Measurements from ENCODE around the gene PRRT2. TPM values are rescaled to one million over a fixed set of nuclear protein-coding genes. Genes with fewer than 3 reads are reported as not detected.

The PRRT2 gene
- total RNA-seq, 2 experiments from 2014 or later, result 2.2 to 2.3 TPM

DNA sequence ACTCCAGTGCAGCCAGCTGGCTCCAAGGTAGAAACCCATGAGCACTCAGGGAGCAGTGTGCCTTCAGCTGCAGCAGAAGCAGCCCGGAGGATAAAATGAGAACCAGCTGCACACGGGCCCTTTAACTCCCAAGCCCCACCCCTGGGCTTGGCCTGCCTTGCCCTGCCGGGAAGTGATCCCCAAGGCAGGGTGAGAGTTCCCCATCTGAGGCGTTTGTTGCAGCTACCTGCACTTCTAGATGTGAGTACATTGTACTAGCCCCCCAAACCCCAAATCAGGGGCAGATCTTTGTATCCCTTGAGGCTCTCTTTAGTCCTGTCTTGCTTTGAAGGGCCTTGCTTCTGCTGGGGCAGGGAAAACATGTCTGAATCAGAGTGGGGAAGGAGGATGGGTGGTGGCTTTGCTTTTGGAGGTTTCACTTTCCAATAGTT lies 8.3 kb downstream of the PRRT2 start, which contains the start of gene MVP:
MVP (plus strand) TSS at position 192 of the 431 bp plus-strand sequence. CDS start 10,088 bp downstream, outside the sequence.
- H3K4me1 ChIP-seq (ENCODE audit: insufficient read depth, low read length), result peaks cover 93% of the 10 kb centered on the region
- ChIA-PET POLR2A (interaction anchor here (0.7 to 10.4 kb wide), 9 partner anchors 9 to 153 kb away, joined by 3 to 190 read pairs (median 4); partner anchors contain the start of genes CDIPT, KIF22, MAZ and TAOK2), CTCF (interaction anchor here (0.9 to 3.9 kb wide), 4 partner anchors 13 to 35 kb away, joined by 3 to 32 read pairs (median 8); no protein-coding TSS in a partner anchor)
- H3K9me3 ChIP-seq (ENCODE audit: control insufficient read depth in 1 of 2, insufficient read depth in 1 of 2, low read length in 2 of 2), result no peaks in the 10 kb centered on the region
- peaks cover 30% of the 10 kb centered on the region for H3K36me3 ChIP-seq (ENCODE audit: insufficient read depth, low read length)
- peaks cover 59% of the 10 kb centered on the region for H3K36me3 Mint-ChIP-seq (ENCODE audit: low read depth)
- intact Hi-C loops (cut with DNase I, micrococcal nuclease), result no loop called here
- H3K4me3 ChIP-seq (ENCODE audit: low read length), result peak within 1 kb of the TSS; percentile 94
- H3K4me3 Mint-ChIP-seq, result peak within 1 kb of the TSS; percentile 98
- no peaks in the 10 kb centered on the region for H3K27me3 ChIP-seq (ENCODE audit: control insufficient read depth in 1 of 2, insufficient read depth in 2 of 2, low read length in 2 of 2)
- no peaks in the 10 kb centered on the region for H3K9me3 Mint-ChIP-seq
- peak in 11 of 14 experiments; percentile 30 to 67 (median 55) for DNase-seq
- peak within 1 kb of the TSS; percentile 83 for H3K27ac Mint-ChIP-seq
- H3K27me3 Mint-ChIP-seq, result no peaks in the 10 kb centered on the region
- peaks cover 83% of the 10 kb centered on the region for H3K4me1 Mint-ChIP-seq (ENCODE audit: low read depth)
- peak within 1 kb of the TSS; percentile 75 to 83 for H3K27ac ChIP-seq (ENCODE audit: low read depth in 1 of 2, low read length in 2 of 2)
- ATAC-seq (ENCODE audit: poor library complexity), result no peak
- TF ChIP-seq, protein P1, sequence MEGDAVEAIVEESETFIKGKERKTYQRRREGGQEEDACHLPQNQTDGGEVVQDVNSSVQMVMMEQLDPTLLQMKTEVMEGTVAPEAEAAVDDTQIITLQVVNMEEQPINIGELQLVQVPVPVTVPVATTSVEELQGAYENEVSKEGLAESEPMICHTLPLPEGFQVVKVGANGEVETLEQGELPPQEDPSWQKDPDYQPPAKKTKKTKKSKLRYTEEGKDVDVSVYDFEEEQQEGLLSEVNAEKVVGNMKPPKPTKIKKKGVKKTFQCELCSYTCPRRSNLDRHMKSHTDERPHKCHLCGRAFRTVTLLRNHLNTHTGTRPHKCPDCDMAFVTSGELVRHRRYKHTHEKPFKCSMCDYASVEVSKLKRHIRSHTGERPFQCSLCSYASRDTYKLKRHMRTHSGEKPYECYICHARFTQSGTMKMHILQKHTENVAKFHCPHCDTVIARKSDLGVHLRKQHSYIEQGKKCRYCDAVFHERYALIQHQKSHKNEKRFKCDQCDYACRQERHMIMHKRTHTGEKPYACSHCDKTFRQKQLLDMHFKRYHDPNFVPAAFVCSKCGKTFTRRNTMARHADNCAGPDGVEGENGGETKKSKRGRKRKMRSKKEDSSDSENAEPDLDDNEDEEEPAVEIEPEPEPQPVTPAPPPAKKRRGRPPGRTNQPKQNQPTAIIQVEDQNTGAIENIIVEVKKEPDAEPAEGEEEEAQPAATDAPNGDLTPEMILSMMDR (IDR thresholded peaks at IDR 0.05), result no peak

DNA sequence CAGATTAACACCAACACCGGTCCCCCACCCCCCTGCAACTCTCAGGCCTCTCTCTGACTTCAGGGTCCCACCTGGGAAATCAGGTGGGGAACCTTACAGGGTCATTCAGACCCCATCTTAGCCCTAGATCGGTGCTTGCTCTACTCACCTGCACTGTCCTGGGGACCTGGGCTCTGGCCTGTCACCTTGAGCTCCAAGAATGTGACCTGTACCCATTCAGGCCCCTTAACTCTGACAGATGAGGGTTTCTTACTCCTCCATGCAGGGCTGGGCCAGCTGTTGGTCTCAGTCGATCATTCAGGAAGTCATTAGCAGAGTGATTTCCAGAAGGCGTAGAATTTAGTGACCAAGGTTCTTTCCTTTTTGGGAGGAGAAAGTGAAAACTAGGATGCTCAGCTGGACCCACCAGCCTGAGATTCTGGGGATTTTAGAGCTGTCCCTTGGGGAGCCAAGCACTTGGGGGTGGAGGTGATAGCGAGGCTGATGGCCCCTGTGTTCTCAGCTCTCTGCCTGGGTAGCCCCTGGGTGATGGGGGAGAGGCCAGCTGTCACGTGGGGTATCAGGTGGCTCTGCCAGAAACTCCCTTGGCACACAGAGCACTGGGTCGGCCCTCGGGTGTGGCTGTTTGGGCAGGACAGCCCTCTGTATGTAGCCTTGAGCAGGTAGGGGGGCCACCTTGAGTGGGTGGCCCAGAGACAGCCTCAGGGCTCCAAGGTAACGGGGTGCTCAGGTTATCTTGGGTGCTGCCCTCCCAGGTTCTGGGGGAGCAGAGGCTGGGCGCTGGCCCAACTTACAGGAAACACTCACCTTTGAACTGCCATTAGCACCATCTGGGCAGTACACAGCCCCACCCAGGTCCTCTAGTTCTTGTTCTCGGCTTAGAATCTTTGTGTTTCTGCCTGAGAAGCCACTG lies 9.0 kb downstream of the PRRT2 start:
- H3K9me3 Mint-ChIP-seq, result no peaks in the 10 kb centered on the region
- ATAC-seq (ENCODE audit: poor library complexity), result peak; percentile 6
- TF ChIP-seq, protein P1 (IDR thresholded peaks at IDR 0.05), result no peak
- peak in 10 of 14 experiments; percentile 25 to 79 (median 48) for DNase-seq
- H3K4me3 ChIP-seq (ENCODE audit: low read length), result peak overlapping the region; percentile 94
- no peaks in the 10 kb centered on the region for H3K27me3 ChIP-seq (ENCODE audit: control insufficient read depth in 1 of 2, insufficient read depth in 2 of 2, low read length in 2 of 2)
- H3K27ac ChIP-seq (ENCODE audit: low read depth in 1 of 2, low read length in 2 of 2), result peak overlapping the region; percentile 75 to 83
- CTCF ChIA-PET, result interaction anchor here (0.5 to 3.9 kb wide), 7 partner anchors 14 to 78 kb away, joined by 3 to 32 read pairs (median 4); partner anchors contain the start of gene KIF22
- H3K36me3 Mint-ChIP-seq (ENCODE audit: low read depth), result peaks cover 55% of the 10 kb centered on the region
- H3K27me3 Mint-ChIP-seq, result no peaks in the 10 kb centered on the region
- H3K4me1 Mint-ChIP-seq (ENCODE audit: low read depth), result peaks cover 83% of the 10 kb centered on the region
- H3K27ac Mint-ChIP-seq, result peak overlapping the region; percentile 83
- H3K36me3 ChIP-seq (ENCODE audit: insufficient read depth, low read length), result peaks cover 30% of the 10 kb centered on the region
- no peaks in the 10 kb centered on the region for H3K9me3 ChIP-seq (ENCODE audit: control insufficient read depth in 1 of 2, insufficient read depth in 1 of 2, low read length in 2 of 2)
- POLR2A ChIA-PET, result interaction anchor here (0.6 to 10.4 kb wide), 10 partner anchors 10 to 152 kb away, joined by 3 to 190 read pairs (median 4); partner anchors contain the start of genes CDIPT, KIF22, MAZ and TAOK2
- peaks cover 97% of the 10 kb centered on the region for H3K4me1 ChIP-seq (ENCODE audit: insufficient read depth, low read length)
- intact Hi-C loops (cut with DNase I, micrococcal nuclease), result no loop called here
- peak overlapping the region; percentile 98 for H3K4me3 Mint-ChIP-seq

DNA sequence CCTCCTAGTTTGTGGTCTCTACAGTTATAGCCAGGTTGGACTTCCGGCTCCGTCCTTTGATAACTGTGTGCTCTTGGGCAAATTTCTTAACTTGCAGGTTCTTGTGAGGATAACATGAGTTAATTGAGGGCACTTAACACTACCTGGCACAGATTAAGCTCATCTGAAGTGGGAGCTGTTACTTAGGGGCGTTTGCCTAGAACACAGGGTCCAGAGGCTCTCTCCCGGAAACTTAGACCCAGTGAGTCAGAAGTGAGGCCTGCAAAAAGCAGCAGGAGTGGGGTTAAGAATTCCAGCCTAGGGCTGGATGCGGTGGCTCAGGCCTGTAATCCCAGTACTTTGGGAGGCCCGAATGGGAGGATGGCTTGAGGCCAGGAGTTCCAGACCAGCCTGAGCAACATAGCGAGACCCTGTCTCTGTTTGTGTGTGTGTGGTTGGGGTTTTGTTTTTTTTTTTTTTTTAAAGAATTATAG lies 9.7 kb downstream of the PRRT2 start:
- peaks cover 85% of the 10 kb centered on the region for H3K4me1 Mint-ChIP-seq (ENCODE audit: low read depth)
- DNase-seq (no peak), ATAC-seq (ENCODE audit: poor library complexity) (no peak)
- peak overlapping the region; percentile 83 for H3K27ac Mint-ChIP-seq
- CTCF ChIA-PET, result interaction anchor here (1.0 to 3.9 kb wide), 5 partner anchors 22 to 42 kb away, joined by 3 to 32 read pairs (median 4); partner anchors contain the start of gene KIF22
- intact Hi-C loops (cut with DNase I, micrococcal nuclease), result no loop called here
- Histone ChIP-seq H3K27me3 (ENCODE audit: control insufficient read depth in 1 of 2, insufficient read depth in 2 of 2, low read length in 2 of 2) (no peaks in the 10 kb centered on the region), H3K4me3 (ENCODE audit: low read length) (peak overlapping the region; percentile 94), H3K4me1 (ENCODE audit: insufficient read depth, low read length) (peaks cover 100% of the 10 kb centered on the region), H3K36me3 (ENCODE audit: insufficient read depth, low read length) (peaks cover 30% of the 10 kb centered on the region), H3K27ac (ENCODE audit: low read depth in 1 of 2, low read length in 2 of 2) (peak overlapping the region; percentile 75 to 83), H3K9me3 (ENCODE audit: control insufficient read depth in 1 of 2, insufficient read depth in 1 of 2, low read length in 2 of 2) (no peaks in the 10 kb centered on the region)
- TF ChIP-seq, protein P1 (IDR thresholded peaks at IDR 0.05), result no peak
- H3K36me3 Mint-ChIP-seq (ENCODE audit: low read depth), result peaks cover 52% of the 10 kb centered on the region
- POLR2A ChIA-PET, result interaction anchor here (0.6 to 10.4 kb wide), 4 partner anchors 13 to 32 kb away, joined by 3 to 190 read pairs (median 8); partner anchors contain the start of gene MAZ
- H3K27me3 Mint-ChIP-seq, result no peaks in the 10 kb centered on the region
- peak overlapping the region; percentile 98 for H3K4me3 Mint-ChIP-seq
- no peaks in the 10 kb centered on the region for H3K9me3 Mint-ChIP-seq
